Activated CD4-positive, alpha-beta memory T cell treated with anti-CD3 and anti-CD28 coated beads, Interleukin-2, amount 10 ng/mL, durations not matched to agents 7 days and 5 days (primary cell): Measurements from ENCODE around the gene SETBP1. TPM values are rescaled to one million over a fixed set of nuclear protein-coding genes. Genes with fewer than 3 reads are reported as not detected.

Experiments used
- CTCF ChIA-PET: fragments of 350-600 bp; sonication (Branson Sonifier 250); formaldehyde crosslinking; loops from one replicate; lab custom pipeline; 2021; ENCODE audit warnings: antibody characterized with exemption, inconsistent platforms; lab: Charles Lee
- POLR2A ChIA-PET: fragments of 350-600 bp; sonication (Branson Sonifier 250); formaldehyde crosslinking; loops from one replicate; lab custom pipeline; 2021; ENCODE audit warnings: antibody characterized with exemption; lab: Charles Lee
- DNase-seq: peaks from one replicate; pipeline ENCODE4 v3.0.0-alpha.2; 2020
- H3K27ac Mint-ChIP-seq: one replicate; pipeline ENCODE4 v1.8.0; 2021; ENCODE audit warnings: mild to moderate bottlenecking, mixed read lengths
- H3K27me3 Mint-ChIP-seq: one replicate; pipeline ENCODE4 v1.8.0; 2021; ENCODE audit warnings: mixed read lengths
- H3K36me3 Mint-ChIP-seq: one replicate; pipeline ENCODE4 v1.8.0; 2021; ENCODE audit warnings: low read depth, mixed read lengths
- H3K4me1 Mint-ChIP-seq: one replicate; pipeline ENCODE4 v1.8.0; 2021; ENCODE audit warnings: mixed read lengths
- H3K4me3 Mint-ChIP-seq: one replicate; pipeline ENCODE4 v1.8.0; 2021; ENCODE audit warnings: mild to moderate bottlenecking, mixed read lengths
- H3K9me3 Mint-ChIP-seq: one replicate; pipeline ENCODE4 v1.8.0; 2021; ENCODE audit warnings: mixed read lengths
- total RNA-seq, 2 experiments: library from RNA; stranded (reverse); gene quantifications; one replicate each; pipeline ENCODE4 v1.2.3, GENCODE V29; 2021

Gene SETBP1
- total RNA-seq, 2 experiments from 2014 or later = 15.8 to 18.2 TPM

- no peak overlapping the region for H3K4me3 Mint-ChIP-seq
- ChIA-PET CTCF (no interaction called here), POLR2A (no interaction called here)
- H3K27ac Mint-ChIP-seq = no peak overlapping the region
- no peaks in the 10 kb centered on the region for H3K4me1 Mint-ChIP-seq
- no peaks in the 10 kb centered on the region for H3K9me3 Mint-ChIP-seq
- H3K27me3 Mint-ChIP-seq = no peaks in the 10 kb centered on the region
- H3K36me3 Mint-ChIP-seq = no peaks in the 10 kb centered on the region
- DNase-seq = no peak
Measured at GRCh38 chr18:45090526-45091140, 409.9 kb downstream of the SETBP1 start.

GRCh38 chr18:45100321-45101105, 419.8 kb downstream of the SETBP1 start:
- CTCF ChIA-PET = no interaction called here
- H3K27ac Mint-ChIP-seq = no peak overlapping the region

GRCh38 chr18:45102126-45102525, 421.4 kb downstream of the SETBP1 start:
- DNase-seq = no peak
- CTCF ChIA-PET = no interaction called here
- Mint-ChIP-seq H3K27ac (no peak overlapping the region), H3K4me3 (no peak overlapping the region), H3K9me3 (no peaks in the 10 kb centered on the region), H3K4me1 (peaks cover 5% of the 10 kb centered on the region), H3K36me3 (no peaks in the 10 kb centered on the region), H3K27me3 (peaks cover 3% of the 10 kb centered on the region)
- POLR2A ChIA-PET = no interaction called here

More at GRCh38 chr18:45100321-45101105, 419.8 kb downstream of the SETBP1 start:
- POLR2A ChIA-PET = no interaction called here
- Mint-ChIP-seq H3K4me1 (peaks cover under 1% of the 10 kb centered on the region), H3K9me3 (no peaks in the 10 kb centered on the region), H3K4me3 (no peak overlapping the region), H3K36me3 (no peaks in the 10 kb centered on the region), H3K27me3 (peaks cover 3% of the 10 kb centered on the region)
- DNase-seq = no peak

GRCh38 chr18:45102863-45103262, 422.2 kb downstream of the SETBP1 start:
- ChIA-PET POLR2A (no interaction called here), CTCF (no interaction called here)

GRCh38 chr18:45103319-45104048, 422.8 kb downstream of the SETBP1 start:
- H3K4me3 Mint-ChIP-seq = no peak overlapping the region
- no peaks in the 10 kb centered on the region for H3K9me3 Mint-ChIP-seq
- POLR2A ChIA-PET = no interaction called here
- H3K36me3 Mint-ChIP-seq = no peaks in the 10 kb centered on the region
- no peak overlapping the region for H3K27ac Mint-ChIP-seq
- no peak for DNase-seq
- CTCF ChIA-PET = no interaction called here
- peaks cover 5% of the 10 kb centered on the region for H3K4me1 Mint-ChIP-seq
- H3K27me3 Mint-ChIP-seq = peaks cover 3% of the 10 kb centered on the region

More at GRCh38 chr18:45102863-45103262, 422.2 kb downstream of the SETBP1 start:
- H3K4me3 Mint-ChIP-seq = no peak overlapping the region
- H3K9me3 Mint-ChIP-seq = no peaks in the 10 kb centered on the region
- H3K36me3 Mint-ChIP-seq = no peaks in the 10 kb centered on the region
- peaks cover 5% of the 10 kb centered on the region for H3K4me1 Mint-ChIP-seq
- peaks cover 3% of the 10 kb centered on the region for H3K27me3 Mint-ChIP-seq
- no peak overlapping the region for H3K27ac Mint-ChIP-seq
- DNase-seq = no peak

- CTCF ChIA-PET = no interaction called here
- POLR2A ChIA-PET = no interaction called here
- Mint-ChIP-seq H3K4me3 (no peak overlapping the region), H3K27ac (no peak overlapping the region), H3K4me1 (peaks cover 5% of the 10 kb centered on the region), H3K9me3 (no peaks in the 10 kb centered on the region), H3K27me3 (peaks cover 3% of the 10 kb centered on the region), H3K36me3 (no peaks in the 10 kb centered on the region)
- DNase-seq = no peak
Measured at GRCh38 chr18:45104049-45104395, 423.3 kb downstream of the SETBP1 start.

GRCh38 chr18:45106331-45106774, 425.7 kb downstream of the SETBP1 start:
- CTCF ChIA-PET = interaction anchor here (1.3 kb wide), 1 partner anchor 10 kb away, joined by 3 read pairs; no protein-coding TSS in a partner anchor
- Mint-ChIP-seq H3K36me3 (no peaks in the 10 kb centered on the region), H3K4me1 (peaks cover 5% of the 10 kb centered on the region), H3K27me3 (peaks cover 7% of the 10 kb centered on the region), H3K9me3 (no peaks in the 10 kb centered on the region), H3K27ac (no peak overlapping the region), H3K4me3 (no peak overlapping the region)
- no peak for DNase-seq
- POLR2A ChIA-PET = no interaction called here

GRCh38 chr18:45107425-45107824, 426.7 kb downstream of the SETBP1 start:
- CTCF ChIA-PET = no interaction called here
- H3K36me3 Mint-ChIP-seq = no peaks in the 10 kb centered on the region
- H3K9me3 Mint-ChIP-seq = no peaks in the 10 kb centered on the region
- DNase-seq = no peak
- no peak overlapping the region for H3K27ac Mint-ChIP-seq
- peaks cover 9% of the 10 kb centered on the region for H3K27me3 Mint-ChIP-seq
- H3K4me3 Mint-ChIP-seq = no peak overlapping the region
- H3K4me1 Mint-ChIP-seq = peaks cover 5% of the 10 kb centered on the region
- POLR2A ChIA-PET = no interaction called here

- peaks cover 6% of the 10 kb centered on the region for H3K27me3 Mint-ChIP-seq
- DNase-seq = no peak
- peaks cover 5% of the 10 kb centered on the region for H3K4me1 Mint-ChIP-seq
- no peaks in the 10 kb centered on the region for H3K9me3 Mint-ChIP-seq
- H3K27ac Mint-ChIP-seq = no peak overlapping the region
- POLR2A ChIA-PET = no interaction called here
- no peaks in the 10 kb centered on the region for H3K36me3 Mint-ChIP-seq
- no peak overlapping the region for H3K4me3 Mint-ChIP-seq
- CTCF ChIA-PET = interaction anchor here (1.2 to 2.3 kb wide), 2 partner anchors 104 to 430 kb away, joined by 3 to 6 read pairs; no protein-coding TSS in a partner anchor
Measured at GRCh38 chr18:45108754-45109153, 428.1 kb downstream of the SETBP1 start.

GRCh38 chr18:45109271-45109670, 428.6 kb downstream of the SETBP1 start:
- H3K4me1 Mint-ChIP-seq = peaks cover 5% of the 10 kb centered on the region
- H3K4me3 Mint-ChIP-seq = no peak overlapping the region
- peaks cover 6% of the 10 kb centered on the region for H3K27me3 Mint-ChIP-seq
- CTCF ChIA-PET = interaction anchor here (1.2 to 2.3 kb wide), 2 partner anchors 103 to 431 kb away, joined by 3 to 6 read pairs; no protein-coding TSS in a partner anchor
- H3K27ac Mint-ChIP-seq = no peak overlapping the region
- no peak for DNase-seq
- no peaks in the 10 kb centered on the region for H3K36me3 Mint-ChIP-seq
- no peaks in the 10 kb centered on the region for H3K9me3 Mint-ChIP-seq
- POLR2A ChIA-PET = no interaction called here

GRCh38 chr18:45109706-45110105, 429.0 kb downstream of the SETBP1 start:
- H3K4me1 Mint-ChIP-seq = peaks cover 5% of the 10 kb centered on the region
- no peak overlapping the region for H3K27ac Mint-ChIP-seq
- ChIA-PET CTCF (interaction anchor here (2.3 kb wide), 1 partner anchor 103 kb away, joined by 6 read pairs; no protein-coding TSS in a partner anchor), POLR2A (no interaction called here)
- no peak overlapping the region for H3K4me3 Mint-ChIP-seq
- H3K27me3 Mint-ChIP-seq = peaks cover 6% of the 10 kb centered on the region
- H3K36me3 Mint-ChIP-seq = no peaks in the 10 kb centered on the region
- DNase-seq = no peak
- no peaks in the 10 kb centered on the region for H3K9me3 Mint-ChIP-seq

GRCh38 chr18:45110577-45111501, 430.2 kb downstream of the SETBP1 start:
- POLR2A ChIA-PET = no interaction called here
- Mint-ChIP-seq H3K27ac (no peak overlapping the region), H3K27me3 (peaks cover 9% of the 10 kb centered on the region), H3K9me3 (no peaks in the 10 kb centered on the region), H3K36me3 (no peaks in the 10 kb centered on the region), H3K4me3 (no peak overlapping the region), H3K4me1 (peaks cover 4% of the 10 kb centered on the region)
- no peak for DNase-seq
- CTCF ChIA-PET = no interaction called here
